Tibial nerve (tissue), 4 donors: Measurements from ENCODE around the gene ANKRD9. TPM values are rescaled to one million over a fixed set of nuclear protein-coding genes. Genes with fewer than 3 reads are reported as not detected.

Experiments used
- DNase-seq, 2 donors: peaks; one replicate each; pipeline ENCODE4 v3.0.0-alpha.2; 2019; ENCODE audit warnings: low spot score in 2 of 2
- H3K27ac ChIP-seq, 4 donors: fragments of 200-600 bp; sonication (generic) in 3 of 4; one replicate each; pipeline ENCODE4 v1.5.1; 2017 to 2019; ENCODE audit warnings: mild to moderate bottlenecking in 1 of 4
- H3K27me3 ChIP-seq, 2 donors: fragments of 200-600 bp; sonication (generic) in 1 of 2; one replicate each; pipeline versions ENCODE4 v1.5.1 to v1.6.0; 2017 to 2019
- H3K36me3 ChIP-seq, 3 donors: fragments of 200-600 bp; sonication (generic); one replicate each; pipeline ENCODE4 v1.5.1; 2018 to 2019
- H3K4me1 ChIP-seq, 4 donors: fragments of 200-600 bp; sonication (generic) in 3 of 4; one replicate each; pipeline ENCODE4 v1.5.1; 2017 to 2019
- H3K4me3 ChIP-seq, 4 donors: fragments of 200-600 bp; sonication (generic) in 3 of 4; one replicate each; pipeline ENCODE4 v1.5.1; 2017 to 2019; ENCODE audit warnings: mild to moderate bottlenecking in 1 of 4, moderate library complexity in 1 of 4
- H3K9me3 ChIP-seq, 4 donors: fragments of 200-600 bp; sonication (generic) in 3 of 4; one replicate each; pipeline ENCODE4 v1.5.1; 2017 to 2019
- EP300 ChIP-seq, 2 donors: sonication (generic); formaldehyde crosslinking; IDR thresholded peaks; one replicate each; pipeline ENCODE4 v1.6.1; 2017; ENCODE audit warnings: antibody characterized with exemption in 2 of 2, mild to moderate bottlenecking in 1 of 2
- POLR2A ChIP-seq, 2 donors: fragments of 450-650 bp; IDR thresholded peaks; one replicate each; pipeline ENCODE4 v1.6.1; 2017; ENCODE audit warnings: antibody characterized with exemption in 2 of 2, mild to moderate bottlenecking in 2 of 2, moderate library complexity in 2 of 2
- WGBS, 2 donors: methylation state at CpG; one replicate each; pipeline ENCODE4 v1.1.5; 2018; 5-methylcytosine and 5-hydroxymethylcytosine counted together
- total RNA-seq, 4 donors: library from RNA; depleted of rRNA; stranded (reverse); fragments of >200 nt; gene quantifications; one replicate each; pipeline ENCODE4 v1.1.0, GENCODE V29; 2016
- TF ChIP-seq, protein P1 (sequence below), 5 experiments: fragments of 200-600 bp in 3 of 5; fragments of 450-650 bp in 2 of 5; sonication (generic) in 3 of 5; IDR thresholded peaks; one replicate each; pipeline ENCODE4 v1.5.1; 2016 to 2019; ENCODE audit warnings: antibody characterized with exemption in 5 of 5, mild to moderate bottlenecking in 3 of 5, moderate library complexity in 2 of 5

ANKRD9 gene
- total RNA-seq, 4 donors from 2014 or later = 11.4 to 39.3 (median 26.2) TPM

DNA sequence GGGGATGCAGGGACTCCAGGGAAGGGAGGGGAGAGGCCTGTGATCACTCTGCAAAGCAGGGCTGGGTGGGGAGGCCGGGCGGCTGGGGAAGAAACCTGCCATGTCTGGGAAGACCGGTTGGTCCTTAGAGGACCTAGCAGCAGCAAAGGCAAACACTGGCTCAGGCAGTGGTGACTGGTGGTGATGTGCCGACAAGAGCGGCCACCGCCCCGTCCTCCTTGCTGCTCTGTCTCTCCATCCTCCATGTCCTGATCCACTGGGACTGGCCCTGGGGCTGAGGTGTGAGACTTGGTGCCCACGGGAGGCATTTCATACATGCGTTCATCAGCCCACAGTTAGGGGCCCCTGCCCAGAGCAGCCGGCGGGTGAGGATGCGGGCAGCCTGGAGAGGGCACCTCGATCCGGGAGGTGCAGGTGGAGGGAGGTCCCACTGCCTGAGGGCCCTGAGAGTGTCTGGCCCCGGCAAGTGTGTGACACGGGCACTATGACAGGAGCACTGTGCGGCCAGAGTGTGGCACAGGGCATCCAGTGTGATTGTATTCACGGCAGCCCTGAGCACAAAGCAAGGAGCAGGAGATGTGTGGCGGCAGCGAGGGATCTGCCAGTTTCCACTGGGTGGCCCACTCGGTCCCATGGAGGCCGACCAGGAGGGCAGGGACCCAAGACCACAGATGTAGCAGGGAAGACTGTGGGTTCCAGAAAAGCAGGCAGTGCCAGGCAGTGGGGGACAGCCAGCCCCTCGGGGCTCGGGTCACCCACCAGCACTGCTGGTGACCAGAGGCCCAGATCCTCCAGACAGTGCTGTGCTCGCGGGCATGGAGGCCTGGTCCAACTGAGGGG lies 13.9 kb downstream of the ANKRD9 start:
- H3K27ac ChIP-seq = no peak overlapping the region
- H3K9me3 ChIP-seq = no peaks in the 10 kb centered on the region
- WGBS, 2 donors = 91 to 93% methylated on average over 22 to 23 of the region's 26 CpGs
- H3K4me1 ChIP-seq = peaks cover 0 to 11% (median 0%) of the 10 kb centered on the region in 4 donors
- H3K4me3 ChIP-seq = no peak overlapping the region
- peaks cover 0 to 59% (median 10%) of the 10 kb centered on the region in 3 donors for H3K36me3 ChIP-seq
- TF ChIP-seq POLR2A (IDR thresholded peaks at IDR 0.05) (no peak), EP300 (IDR thresholded peaks at IDR 0.05) (no peak)
- DNase-seq = no peak
- H3K27me3 ChIP-seq = no peaks in the 10 kb centered on the region

DNA sequence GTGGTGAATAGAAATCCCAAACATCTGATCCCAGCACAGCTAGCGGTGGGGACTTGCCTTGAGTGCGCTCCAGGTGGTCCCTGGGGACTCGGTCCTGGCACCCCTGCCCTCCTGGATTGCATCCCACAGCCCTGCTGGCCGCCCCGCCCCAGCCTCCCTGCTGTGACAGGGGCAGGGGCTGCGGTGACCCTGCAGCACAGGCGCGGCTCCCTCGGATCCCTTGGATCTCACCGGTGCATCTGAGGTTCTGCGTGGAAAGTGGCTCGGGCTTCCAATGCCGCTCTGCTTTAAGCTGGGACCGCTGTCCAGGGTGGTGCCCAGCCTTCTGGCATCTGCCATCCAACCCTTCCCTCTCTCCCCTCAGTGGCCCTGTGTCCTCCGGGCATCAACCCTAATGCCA lies 16.0 kb downstream of the ANKRD9 start:
- H3K4me3 ChIP-seq = no peak overlapping the region
- WGBS, 2 donors = 94% methylated on average over 15 of the region's 15 CpGs
- no peaks in the 10 kb centered on the region for H3K9me3 ChIP-seq
- no peaks in the 10 kb centered on the region for H3K4me1 ChIP-seq
- H3K36me3 ChIP-seq = peaks cover 0 to 39% (median 7%) of the 10 kb centered on the region in 3 donors
- no peaks in the 10 kb centered on the region for H3K27me3 ChIP-seq
- no peak overlapping the region for H3K27ac ChIP-seq
- no peak for DNase-seq
- TF ChIP-seq POLR2A (IDR thresholded peaks at IDR 0.05) = no peak
- TF ChIP-seq, protein P1, sequence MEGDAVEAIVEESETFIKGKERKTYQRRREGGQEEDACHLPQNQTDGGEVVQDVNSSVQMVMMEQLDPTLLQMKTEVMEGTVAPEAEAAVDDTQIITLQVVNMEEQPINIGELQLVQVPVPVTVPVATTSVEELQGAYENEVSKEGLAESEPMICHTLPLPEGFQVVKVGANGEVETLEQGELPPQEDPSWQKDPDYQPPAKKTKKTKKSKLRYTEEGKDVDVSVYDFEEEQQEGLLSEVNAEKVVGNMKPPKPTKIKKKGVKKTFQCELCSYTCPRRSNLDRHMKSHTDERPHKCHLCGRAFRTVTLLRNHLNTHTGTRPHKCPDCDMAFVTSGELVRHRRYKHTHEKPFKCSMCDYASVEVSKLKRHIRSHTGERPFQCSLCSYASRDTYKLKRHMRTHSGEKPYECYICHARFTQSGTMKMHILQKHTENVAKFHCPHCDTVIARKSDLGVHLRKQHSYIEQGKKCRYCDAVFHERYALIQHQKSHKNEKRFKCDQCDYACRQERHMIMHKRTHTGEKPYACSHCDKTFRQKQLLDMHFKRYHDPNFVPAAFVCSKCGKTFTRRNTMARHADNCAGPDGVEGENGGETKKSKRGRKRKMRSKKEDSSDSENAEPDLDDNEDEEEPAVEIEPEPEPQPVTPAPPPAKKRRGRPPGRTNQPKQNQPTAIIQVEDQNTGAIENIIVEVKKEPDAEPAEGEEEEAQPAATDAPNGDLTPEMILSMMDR (IDR thresholded peaks at IDR 0.05) = no peak
- no peak for TF ChIP-seq EP300 (IDR thresholded peaks at IDR 0.05)

DNA sequence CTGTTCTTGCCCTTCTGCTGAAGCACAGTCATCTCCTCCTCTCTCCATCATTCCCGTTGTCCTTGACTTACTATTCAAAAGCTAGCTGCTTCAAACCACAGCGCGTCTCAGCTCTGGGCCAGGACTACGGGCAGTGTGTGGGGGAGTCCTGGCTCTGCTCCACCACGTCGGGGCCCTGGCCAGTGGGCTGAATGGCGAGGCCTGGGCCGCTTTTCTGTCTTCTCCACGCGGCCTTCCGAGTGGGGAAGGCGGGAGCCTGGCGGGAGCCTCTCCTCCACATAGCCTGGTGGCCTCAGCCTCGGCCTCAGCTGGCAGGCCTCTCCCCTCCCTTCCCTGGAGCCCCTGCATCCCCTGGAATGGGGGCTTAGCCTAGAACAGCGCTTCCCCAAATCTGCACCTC lies 16.5 kb downstream of the ANKRD9 start:
- no peak for DNase-seq
- 78 to 93% methylated on average over 14 to 15 of the region's 15 CpGs for WGBS, 2 donors
- Histone ChIP-seq H3K4me3 (no peak overlapping the region), H3K4me1 (no peaks in the 10 kb centered on the region), H3K36me3 (peaks cover 0 to 34% (median 3%) of the 10 kb centered on the region in 3 donors), H3K27ac (no peak overlapping the region), H3K9me3 (no peaks in the 10 kb centered on the region), H3K27me3 (no peaks in the 10 kb centered on the region)
- no peak for TF ChIP-seq EP300 (IDR thresholded peaks at IDR 0.05)
- TF ChIP-seq, protein P1 (IDR thresholded peaks at IDR 0.05) = no peak
- TF ChIP-seq POLR2A (IDR thresholded peaks at IDR 0.05) = no peak

DNA sequence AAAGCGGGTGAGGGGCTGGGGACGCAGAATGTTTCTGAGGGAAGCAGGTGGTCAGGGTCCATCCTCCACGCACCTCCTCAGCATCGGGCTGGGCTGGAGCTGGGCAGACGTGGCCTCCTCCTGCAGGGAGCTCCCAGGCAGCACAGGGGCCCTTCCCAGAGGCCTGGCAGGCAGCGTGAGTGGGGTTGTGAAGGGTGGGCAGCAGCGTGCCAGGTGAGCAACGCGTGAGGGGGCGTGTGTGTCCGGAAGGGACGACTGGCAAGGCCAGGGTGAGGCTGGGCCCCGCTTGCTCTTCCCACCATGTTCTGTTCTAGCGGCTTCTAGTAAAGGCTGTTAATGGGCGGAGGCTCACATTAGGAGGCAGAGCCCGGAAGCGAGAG lies 17.1 kb downstream of the ANKRD9 start:
- TF ChIP-seq, protein P1 (IDR thresholded peaks at IDR 0.05) = no peak
- TF ChIP-seq EP300 (IDR thresholded peaks at IDR 0.05) (no peak), POLR2A (IDR thresholded peaks at IDR 0.05) (no peak)
- H3K27ac ChIP-seq = no peak overlapping the region
- H3K4me1 ChIP-seq = no peaks in the 10 kb centered on the region
- H3K27me3 ChIP-seq = no peaks in the 10 kb centered on the region
- H3K36me3 ChIP-seq = peaks cover 0 to 28% (median 0%) of the 10 kb centered on the region in 3 donors
- 86 to 93% methylated on average over 17 of the region's 17 CpGs for WGBS, 2 donors
- no peak for DNase-seq
- H3K4me3 ChIP-seq = no peak overlapping the region
- no peaks in the 10 kb centered on the region for H3K9me3 ChIP-seq

DNA sequence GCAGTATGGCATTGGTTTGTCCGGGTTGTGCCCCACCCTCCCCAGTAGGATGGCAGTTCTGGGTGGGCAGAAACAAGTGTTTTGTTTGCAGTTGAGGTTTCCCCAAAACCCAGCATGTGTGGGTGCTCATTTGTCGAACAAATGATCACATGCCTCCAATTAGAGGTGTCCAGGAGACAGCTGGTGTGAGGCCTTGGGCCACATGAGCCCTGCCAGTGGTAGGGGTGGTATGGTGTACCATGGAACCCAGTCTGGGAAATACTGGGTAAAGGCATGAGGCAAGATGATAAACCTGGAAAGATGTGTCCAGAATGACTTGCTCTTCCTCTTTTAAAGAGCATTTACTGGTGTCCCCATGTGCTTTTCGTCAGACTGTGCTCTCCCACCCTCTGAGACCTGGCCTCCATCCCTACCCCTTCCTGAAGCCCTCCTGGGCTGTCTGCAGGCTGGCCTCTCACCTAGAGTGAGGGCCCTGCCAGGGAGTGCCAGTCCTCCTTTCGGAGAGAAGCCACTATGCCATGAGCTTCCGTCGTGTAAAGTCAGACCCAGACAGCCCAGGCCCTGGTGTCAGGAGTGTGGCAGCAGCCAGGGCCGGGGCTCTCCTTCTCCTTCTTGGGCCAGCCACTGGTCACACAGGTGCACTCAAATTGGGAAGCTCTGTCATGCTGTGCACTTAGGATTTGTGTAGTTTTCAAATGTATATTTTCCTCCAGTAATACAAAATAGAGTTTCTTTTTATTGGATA lies 17.6 kb downstream of the ANKRD9 start:
- Histone ChIP-seq H3K27me3 (no peaks in the 10 kb centered on the region), H3K9me3 (no peaks in the 10 kb centered on the region), H3K27ac (no peak overlapping the region), H3K4me1 (peaks cover 0 to 4% (median 0%) of the 10 kb centered on the region in 4 donors), H3K4me3 (no peak overlapping the region), H3K36me3 (peaks cover 0 to 23% (median 0%) of the 10 kb centered on the region in 3 donors)
- no peak for DNase-seq
- TF ChIP-seq EP300 (IDR thresholded peaks at IDR 0.05) (no peak), POLR2A (IDR thresholded peaks at IDR 0.05) (no peak)
- TF ChIP-seq, protein P1 (IDR thresholded peaks at IDR 0.05) = no peak
- WGBS, 2 donors = 90 to 92% methylated on average over 7 of the region's 7 CpGs
